Glomerular visceral epithelial cell (primary cell): ENCODE results near the gene CASP3.
"Not testable (repeated sequence)": the region's sequence is repeated elsewhere in the genome, so short reads cannot be mapped to it uniquely, and the experiment has no call there.

Experiments used
- DNase-seq: peaks from one replicate; pipeline ENCODE4 v3.0.0-alpha.2; 2016; ENCODE audit errors: extremely low spot score

Gene CASP3

DNA sequence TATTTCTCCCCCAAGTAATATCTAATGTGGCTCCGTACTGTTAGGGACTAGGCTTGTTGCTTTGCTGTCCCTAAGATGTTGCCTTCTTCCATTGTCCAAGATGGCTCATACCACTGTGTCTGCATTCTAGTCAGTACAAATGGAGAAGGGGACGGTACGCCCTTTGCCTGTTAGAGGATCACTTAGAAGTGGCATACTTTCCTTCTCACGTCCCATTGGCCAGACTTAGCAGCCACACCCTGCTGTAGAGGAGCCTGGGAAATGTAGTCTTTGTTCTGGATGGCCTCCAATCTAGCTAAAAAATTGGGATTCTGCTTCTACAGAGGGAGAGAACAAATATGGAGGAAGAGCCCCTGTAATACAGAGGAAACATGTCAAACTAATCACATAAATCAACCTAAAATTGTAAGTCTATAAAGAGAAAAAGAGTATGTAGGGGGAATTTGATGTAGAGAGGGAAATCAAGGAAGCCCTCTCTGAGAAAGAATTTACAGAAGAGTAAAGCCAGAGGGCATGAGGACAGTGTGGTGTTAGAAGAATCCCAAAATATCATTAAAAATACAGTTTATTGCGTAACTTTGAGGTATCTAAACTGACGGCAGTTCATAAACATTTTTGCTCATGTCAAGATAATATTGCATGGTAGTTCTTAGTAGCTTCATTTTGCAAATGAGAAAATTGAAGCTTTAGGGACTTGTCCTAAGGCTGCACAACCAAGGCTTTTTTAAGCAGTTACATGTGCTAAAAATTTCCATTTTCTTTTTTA, 15.4 kb upstream of the CASP3 start:
- no peak for DNase-seq

DNA sequence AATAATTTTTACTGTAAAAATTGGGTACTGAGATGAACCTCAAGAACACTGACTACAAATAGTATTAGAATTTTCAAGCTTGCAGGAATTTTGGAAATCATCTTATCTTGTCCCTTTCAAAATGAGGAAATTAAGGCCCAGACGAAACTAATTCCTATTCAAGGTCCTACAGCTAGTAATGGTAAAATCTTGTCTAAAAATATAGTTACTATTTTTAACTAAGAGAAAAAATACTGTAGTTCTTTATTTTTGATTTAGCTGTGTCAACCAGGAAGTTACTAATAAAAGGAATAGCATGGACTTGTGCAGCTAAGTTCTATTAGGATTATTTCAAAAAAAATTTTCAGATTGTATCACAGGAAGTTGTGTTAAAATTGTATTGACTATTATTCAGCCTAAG, 13.0 kb upstream of the CASP3 start:
- DNase-seq = no peak

DNA sequence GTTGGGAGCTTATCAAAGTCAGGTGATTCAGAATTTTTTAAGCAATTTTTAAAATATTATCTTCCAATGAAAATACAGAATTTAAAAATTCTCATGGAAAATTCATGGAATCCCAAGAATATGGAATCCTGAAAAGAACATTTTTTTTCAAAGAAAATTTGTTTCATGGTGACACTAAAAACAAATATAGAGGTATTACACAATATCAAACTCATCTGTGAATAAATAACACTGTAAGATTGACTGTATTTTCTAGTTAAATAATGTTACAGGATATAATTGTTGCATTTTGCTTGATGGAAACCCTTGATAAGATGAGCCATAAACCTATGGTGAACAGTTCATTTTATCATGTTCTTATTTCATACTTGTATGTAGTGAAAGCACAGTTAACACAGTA, 11.7 kb upstream of the CASP3 start:
- DNase-seq = no peak

DNA sequence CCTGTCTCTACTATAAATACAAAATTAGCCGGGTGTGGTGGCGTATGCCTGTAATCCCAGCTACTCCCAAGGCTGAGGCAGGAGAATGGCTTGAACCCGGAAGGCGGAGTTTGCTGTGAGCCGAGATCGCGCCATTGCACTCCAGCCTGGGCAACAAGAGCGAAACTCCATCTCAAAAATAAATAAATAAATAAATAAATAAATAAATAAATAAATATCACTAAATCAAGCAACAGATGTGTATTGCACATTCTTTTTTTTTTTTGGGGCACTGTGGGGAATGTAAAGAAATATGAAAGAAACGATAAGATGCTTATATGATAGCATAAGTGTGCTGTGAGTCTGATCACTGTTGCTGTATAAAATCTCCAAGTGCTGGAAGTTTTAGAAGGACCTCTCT, 8.6 kb upstream of the CASP3 start:
- not testable (repeated sequence) for DNase-seq

DNA sequence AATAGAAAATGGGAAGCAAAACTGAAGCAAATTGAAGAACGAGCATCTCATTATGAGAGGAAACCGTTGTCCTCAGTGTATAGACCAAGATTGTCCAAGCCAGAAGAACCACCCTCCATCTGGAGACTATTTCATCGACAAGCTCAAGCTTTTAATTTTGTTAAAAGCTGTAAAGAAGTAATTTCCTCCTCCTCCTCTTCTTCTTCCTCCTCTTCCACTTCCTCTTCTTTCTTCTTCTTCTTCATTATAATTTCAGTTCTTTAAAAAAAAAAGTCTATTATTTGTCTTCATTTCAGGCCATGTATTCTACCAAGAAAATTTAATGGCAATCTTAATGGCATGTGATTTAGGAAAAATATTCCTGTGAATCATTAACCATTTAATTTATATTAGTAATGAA, 7.9 kb upstream of the CASP3 start:
- no peak for DNase-seq

DNA sequence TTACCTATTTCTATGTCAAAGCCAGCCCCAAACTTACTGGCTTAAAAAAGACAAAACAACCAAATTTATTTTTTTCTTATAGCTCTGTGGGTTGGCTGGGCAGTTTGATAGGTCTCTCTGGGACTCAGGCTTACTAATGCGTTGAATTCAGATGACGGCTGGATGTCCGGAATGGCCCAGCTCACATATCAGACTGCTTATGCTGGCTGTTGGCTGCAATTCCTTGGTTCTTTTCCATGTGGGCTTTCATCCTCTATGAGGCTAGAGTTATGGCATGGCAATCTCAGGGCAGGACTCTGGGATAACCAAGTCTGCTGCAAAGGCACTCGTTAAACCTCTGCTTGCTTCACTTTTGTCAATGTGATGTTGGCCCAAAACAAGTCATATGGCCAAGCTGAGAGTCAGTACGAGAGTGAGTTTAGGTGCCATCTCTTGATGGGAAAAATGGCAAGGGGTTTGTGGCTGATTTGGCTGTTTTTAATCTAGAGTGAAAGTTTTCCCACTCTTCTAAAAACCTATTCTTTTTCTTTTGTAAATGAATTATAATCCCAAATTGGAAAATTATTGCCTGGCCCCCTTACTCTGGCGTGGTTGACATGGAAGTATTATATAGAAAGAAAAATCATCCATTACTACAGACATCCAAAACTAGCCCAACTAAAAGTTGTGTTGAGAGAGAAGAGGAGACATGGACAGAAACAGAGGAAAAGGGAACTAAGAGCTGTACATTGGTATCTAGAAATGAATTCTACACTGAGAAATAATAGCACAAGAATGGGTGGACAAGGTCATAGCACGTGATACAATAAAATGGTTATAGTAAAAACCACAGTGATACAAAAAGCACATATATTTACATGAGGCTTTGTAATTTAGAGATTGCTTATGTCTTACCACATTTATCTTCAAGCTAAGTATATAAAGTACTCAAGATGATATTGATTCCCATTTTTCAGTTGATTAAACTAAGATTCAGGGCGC, 6.9 kb upstream of the CASP3 start:
- DNase-seq = no peak

DNA sequence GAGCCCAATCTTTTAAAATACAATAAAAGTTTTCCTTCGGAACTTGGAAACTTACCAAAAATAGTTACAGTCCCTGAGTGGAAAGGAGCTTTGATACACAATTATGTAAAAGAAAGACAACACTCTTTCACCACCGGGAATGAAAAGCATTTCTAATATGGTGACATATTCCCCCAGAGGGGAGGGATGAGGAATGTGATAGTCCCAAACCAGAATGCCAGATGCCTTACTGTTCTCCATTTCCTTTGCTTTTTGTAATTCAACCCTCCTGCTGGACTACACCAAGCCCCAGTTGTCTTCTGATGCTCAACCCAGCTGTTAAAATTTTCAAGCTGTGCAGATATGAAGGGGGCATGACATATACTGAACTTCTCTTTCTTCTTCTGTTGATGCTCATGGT, 4.4 kb upstream of the CASP3 start:
- DNase-seq = no peak

DNA sequence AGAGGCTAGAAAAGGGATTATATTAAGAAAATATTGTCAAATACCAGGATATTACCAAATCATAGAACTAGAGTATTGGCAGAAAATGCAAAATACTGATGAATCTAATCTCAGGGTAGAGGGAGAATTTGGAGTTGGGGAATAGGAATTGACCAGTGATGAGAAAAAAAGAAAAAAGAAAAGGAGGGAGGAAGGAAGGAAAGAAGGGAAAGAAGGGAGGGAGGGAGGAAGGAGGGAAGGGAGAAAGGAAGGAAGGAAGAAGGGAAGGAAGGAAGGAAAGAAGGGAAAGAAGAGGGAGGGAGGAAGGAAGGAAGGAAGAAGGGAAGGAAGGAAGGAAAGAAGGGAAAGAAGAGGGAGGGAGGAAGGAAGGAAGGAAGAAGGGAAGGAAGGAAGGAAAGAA, 3.4 kb upstream of the CASP3 start:
- not testable (repeated sequence) for DNase-seq

DNA sequence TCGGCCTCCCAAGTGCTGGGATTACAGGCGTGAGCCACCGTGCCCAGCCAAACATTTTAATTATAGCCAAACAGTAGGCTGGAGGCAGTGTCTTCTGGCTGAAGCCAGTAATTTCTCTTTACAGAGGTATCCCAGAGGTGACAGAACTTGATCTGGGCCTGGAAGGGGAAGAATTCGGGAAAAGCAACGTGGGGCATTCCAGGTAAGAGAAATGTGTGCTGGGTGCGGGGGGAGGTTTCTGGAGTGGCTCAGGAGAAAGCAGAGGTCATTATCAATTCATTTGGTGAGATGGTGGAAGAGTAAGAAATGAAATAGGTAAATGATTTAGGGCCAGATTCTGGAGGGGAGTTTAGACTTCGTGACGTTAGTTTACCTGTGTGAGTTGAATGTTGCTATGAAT, 2.7 kb upstream of the CASP3 start:
- DNase-seq = no peak

DNA sequence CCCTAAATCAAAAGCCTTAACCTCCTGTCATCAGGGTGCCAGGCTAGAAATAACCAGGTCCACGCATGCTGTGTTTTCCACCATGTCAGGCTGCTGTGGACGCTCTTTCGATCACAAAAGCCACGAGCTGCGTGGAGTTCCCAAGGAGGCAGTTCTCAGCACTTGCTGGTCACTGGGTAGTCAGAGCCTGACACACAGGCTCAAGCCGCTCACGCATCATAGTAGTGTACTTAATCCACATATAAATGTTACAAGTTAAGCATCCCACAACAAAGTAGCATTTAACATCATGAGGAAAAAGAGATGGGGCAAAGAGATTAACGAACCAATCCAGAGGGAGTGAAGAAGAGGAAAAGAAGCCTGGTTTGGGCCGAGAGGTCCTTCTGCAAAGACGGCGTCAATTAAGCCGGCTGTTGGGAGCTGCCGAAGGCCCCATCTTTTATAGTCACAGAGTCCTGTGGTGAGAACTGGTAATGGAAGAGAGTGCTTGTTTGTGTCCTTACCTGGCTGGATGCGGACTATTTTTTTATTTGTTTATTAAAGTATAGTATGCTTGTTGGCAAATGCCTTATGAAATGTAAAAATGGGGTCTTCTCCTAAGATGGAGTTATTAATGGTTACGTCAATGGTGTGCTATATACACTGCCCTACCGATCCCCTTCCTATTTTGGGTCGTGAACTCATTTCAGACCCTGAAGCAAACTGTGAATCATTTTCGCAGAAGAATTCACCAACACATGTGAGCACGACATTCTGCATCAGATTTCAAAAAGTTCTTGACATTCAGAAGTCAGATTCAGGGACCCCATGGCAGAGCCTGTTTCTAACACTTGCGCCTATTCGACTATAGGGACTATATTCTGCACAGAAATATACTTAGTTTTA, 966 bp upstream of the CASP3 start:
- peak; percentile 41 for DNase-seq

DNA sequence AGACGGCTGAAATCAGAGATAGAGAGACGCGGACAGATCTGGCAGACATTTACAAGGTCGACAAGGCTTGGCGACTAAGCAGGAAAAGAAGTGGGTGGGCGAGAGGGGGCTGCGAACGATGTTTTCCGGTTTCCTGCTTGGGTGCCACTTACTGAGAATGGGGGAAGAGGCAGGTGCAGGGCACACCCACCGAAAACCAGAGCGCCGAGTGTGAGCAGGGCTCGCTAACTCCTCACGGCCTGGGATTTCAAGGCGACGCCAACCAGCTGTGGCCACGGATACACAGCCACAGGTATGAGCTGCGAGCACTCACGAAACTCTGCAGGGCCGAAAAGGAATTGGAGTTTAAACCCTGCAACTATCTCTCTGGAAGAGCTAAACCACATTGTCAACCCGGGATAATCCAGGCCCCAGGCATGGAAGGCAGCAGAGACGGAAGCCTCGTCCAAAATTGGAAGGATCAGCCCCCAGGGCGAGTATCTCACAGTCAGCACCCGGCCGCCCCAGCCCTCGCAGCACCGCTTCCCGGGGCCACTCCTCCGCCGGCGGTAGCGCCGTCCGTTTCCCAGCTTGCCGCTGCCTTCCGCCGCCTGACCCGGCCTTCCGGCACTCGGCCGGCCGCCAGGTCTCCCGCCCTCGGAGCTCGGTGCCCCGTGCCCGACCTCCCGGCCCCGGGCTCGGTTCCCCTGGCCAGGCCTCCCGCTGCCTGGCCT, 778 bp downstream of the CASP3 start:
- DNase-seq = peak; percentile 46

DNA sequence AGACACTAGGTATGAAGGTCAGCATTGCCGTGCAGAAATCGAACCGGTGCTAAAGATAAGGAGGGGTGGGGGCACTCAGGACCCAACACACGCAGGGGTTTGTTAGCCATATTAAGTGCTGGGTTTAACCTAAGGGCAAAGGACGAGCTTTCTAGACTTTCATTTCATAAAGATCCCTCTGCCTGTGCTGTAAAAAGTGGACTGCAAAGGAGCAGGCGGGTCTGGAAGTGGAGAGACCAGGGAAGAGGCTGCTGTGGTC, 1.3 kb downstream of the CASP3 start:
- no peak for DNase-seq

DNA sequence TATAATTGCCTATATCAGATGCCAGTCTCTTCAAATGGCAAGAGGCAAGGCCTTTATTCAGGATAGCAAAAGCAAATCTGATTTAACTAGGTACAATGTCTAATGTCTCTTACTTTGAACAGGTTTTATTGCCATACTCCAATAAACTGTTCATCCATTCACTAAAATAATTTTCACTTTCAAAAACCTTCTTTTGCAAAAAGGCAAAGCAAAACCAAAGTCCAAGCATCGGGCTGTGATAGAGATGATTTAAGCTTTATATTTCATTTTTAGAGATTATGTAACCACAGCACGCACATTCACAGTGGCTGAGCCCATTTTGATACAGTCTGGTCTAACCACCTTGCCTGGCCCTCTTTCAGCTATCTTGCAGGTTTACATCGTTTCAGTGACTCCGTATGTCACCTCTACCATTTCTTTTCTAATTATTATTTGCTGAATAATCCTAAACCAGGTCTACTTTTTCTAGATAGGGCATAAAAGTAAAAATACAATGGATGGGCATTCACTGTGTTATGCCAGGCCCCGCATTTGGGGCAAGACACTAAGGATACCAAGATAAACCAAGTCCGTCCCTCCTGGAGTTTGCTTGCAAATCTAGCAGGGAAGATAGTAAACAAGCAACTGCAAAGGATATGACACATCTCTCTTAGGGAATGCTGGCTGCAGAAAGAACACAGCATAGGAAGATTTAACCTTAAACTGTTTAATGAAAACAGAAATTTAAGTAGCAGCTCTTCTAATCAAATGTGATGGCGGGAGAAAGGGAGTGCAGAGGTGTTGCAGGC, 1.8 kb downstream of the CASP3 start:
- DNase-seq = no peak

DNA sequence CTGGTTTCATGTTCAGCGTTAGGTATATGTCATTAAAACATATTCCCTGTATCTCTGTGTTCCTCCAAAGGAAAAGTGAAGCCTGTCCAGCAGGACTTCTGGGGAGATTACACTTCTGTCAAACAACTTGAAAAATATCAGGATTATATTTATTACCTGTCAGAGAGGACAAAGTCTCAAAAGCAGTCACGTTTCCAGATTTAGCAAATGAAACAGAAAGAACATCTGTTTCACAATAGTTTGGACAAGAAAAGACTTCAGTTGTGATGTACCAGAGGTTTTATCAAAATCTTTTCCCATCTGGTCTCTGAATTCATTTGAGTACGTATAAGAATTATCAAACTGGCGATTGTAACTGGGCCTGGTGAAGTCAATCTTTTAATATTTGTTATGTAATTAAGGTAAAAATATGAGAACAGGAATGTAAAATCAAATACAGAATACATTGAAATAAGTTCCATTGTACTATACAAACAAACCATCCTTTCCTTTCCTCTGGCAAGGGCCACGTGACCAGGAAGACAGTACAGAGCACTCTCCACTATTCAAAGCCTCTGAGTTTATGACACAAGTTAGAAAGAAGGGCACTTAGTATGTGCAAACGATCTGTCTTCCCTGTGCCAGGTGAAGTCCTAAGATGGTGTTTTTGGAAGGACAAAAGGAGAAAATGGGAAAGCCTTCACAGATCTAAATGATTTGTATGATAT, 3.2 kb downstream of the CASP3 start:
- DNase-seq = no peak

DNA sequence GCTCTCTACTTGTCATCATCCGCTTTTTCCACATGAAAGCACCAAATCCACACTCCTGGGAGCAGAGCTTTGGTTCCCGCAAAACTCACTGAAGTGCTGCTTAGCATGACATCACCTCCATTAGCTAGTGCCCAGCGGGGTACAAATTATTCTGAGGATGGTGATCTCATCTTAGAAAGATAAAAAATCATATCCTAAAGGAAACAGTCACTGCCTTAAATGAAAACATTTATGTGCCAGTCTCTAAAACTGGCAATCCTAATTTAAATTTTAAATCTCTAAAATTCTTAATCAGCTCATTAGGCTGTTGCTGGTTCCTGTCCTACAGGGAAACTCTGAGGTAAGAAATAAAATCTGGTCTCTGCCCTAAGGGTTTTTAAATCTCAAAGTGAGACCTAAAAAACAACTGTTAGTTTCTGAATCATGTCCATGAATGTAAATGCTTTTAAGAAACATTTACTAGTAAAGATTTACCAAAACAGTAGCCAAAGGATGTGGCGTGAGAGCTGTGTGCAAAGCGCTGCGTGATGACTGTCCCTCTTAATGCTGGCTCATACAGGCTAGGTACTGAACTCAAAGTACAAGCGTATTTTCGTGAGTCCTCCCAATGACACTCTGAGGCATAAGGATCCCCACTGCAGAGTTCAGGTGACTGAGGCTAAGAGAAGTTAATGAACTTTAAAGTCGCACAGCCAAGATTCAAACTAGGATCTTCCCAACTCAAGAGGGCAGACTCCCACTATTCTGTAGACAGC, 4.5 kb downstream of the CASP3 start:
- DNase-seq = peak; percentile 84

DNA sequence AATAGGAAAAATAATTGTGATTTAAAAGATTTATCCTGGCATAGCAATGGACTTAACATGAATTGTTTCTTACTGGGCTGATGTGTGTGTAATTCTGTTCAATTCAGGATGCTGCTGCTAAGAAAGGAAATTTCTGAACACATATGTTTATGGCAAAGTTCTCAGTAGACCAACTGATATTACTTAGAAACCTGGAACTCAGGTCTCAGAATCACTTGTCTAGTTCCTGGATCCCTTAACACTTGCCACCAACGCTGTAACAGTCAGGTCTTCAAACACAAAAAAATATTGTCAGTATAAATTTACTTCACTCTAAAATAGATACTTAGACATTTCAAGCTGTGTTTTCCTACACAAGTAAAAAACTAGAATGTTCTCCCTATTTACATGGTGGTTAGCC, 5.5 kb downstream of the CASP3 start:
- no peak for DNase-seq

DNA sequence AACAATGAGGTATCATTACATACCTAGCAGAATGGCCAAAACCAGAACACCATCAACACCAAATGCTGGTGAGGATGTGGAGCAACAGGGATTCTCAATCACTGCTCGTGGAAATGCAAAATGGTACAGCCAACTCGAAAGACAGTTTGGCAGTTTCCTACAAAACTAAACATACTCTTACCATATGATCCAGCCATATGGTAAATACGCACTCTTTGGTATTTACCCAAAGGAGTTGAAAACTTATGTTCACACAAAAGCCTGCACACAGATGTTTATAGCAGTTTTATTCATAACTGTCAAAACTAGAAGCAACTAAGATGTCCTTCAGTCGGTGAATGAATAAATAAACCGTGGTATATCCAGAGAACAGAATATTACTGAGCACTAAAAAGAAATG, 7.8 kb downstream of the CASP3 start:
- no peak for DNase-seq

DNA sequence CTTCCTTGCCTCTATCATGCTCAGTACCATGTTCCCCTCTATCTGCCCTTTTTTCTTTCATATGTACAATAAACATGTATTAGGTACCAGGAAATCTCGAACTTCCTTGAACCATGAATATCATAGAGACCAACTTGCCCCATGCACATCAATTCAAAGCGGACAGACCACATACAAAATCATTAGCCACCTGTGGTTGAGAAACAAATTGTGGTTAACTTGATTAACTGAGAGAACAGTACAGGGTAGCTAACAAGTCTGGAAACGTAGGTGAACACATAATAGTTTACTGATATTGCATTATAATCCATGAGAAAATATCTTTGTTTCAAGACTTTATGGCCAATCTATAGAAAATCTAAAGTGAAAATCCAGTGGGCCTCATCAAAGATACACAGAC, 8.2 kb downstream of the CASP3 start:
- DNase-seq = no peak

DNA sequence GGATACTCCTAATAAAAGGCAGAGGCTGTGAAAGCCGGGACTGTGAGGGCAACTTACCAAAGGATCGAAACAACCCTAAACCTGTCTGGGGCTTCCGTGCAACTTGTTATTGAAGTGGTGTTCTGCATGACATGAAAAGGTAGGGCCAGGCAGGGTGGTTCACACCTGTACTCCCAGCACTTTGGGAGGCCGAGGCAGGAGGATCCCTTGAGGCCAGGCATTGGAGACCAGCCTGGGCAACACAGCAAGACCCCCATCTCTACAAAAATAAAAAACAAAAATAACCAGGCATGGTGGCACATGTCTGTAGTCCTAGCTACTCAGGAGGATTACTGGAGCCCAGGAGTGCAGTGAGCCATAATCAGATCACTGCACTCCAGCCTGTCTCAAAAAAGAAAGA, 12.3 kb downstream of the CASP3 start:
- no peak for DNase-seq
